IMR-90 (cell line): ENCODE data around the gene C10orf90. TPM values are rescaled to one million over a fixed set of nuclear protein-coding genes. Genes with fewer than 3 reads are reported as not detected.

Experiments
- ATAC-seq: fragments of 200-7000 bp; cut with Tn5 transposase; 2 replicates; pipeline ENCODE4 v1.9.1; 2020; ENCODE audit warnings: low read depth, mild to moderate bottlenecking, moderate library complexity
- BruUV-seq: library from RNA; stranded (reverse); fragments of 400-500 nt; replicated peaks from 2 replicates; lab custom pipeline; 2021; lab: Mats Ljungman, UMichigan
- CTCF ChIA-PET: fragments of 300-600 bp; formaldehyde crosslinking; extraction: SDS; loops from one replicate; lab custom pipeline; 2021; ENCODE audit warnings: antibody characterized with exemption; lab: Yijun Ruan, JAX
- POLR2A ChIA-PET: fragments of 300-600 bp; sonication (Branson Sonifier 250); formaldehyde crosslinking; loops from one replicate; lab custom pipeline; 2022; ENCODE audit warnings: antibody characterized with exemption; ENCODE audit not compliant: unreplicated experiment; lab: Charles Lee
- DNase-seq: peaks from one replicate; pipeline ENCODE4 v3.0.0; 2013
- H2AFZ ChIP-seq: replicated peaks from 2 replicates; pipeline ENCODE3; 2013; ENCODE audit warnings: low read length, mild to moderate bottlenecking; ENCODE audit not compliant: poor library complexity
- H2AK5ac ChIP-seq: 2 replicates; pipeline ENCODE4 v1.6.1; 2013; ENCODE audit warnings: low read depth, low read length, inconsistent platforms
- H2AK9ac ChIP-seq: replicated peaks from 2 replicates; pipeline ENCODE3; 2013; ENCODE audit warnings: mild to moderate bottlenecking, low read depth, low read length, moderate library complexity; ENCODE audit not compliant: poor library complexity
- H2BK120ac ChIP-seq: 2 replicates; pipeline ENCODE4 v1.6.1; 2013; ENCODE audit warnings: low read depth, low read length, inconsistent platforms
- H2BK15ac ChIP-seq: 3 replicates; pipeline ENCODE4 v1.6.1; 2013; ENCODE audit warnings: low read depth, low read length, inconsistent platforms
- H2BK20ac ChIP-seq: 2 replicates; pipeline ENCODE4 v1.6.1; 2013; ENCODE audit warnings: low read depth, mild to moderate bottlenecking, inconsistent platforms, low read length, moderate library complexity
- H2BK5ac ChIP-seq: 2 replicates; pipeline ENCODE4 v1.6.1; 2013; ENCODE audit warnings: mild to moderate bottlenecking, low read depth, low read length, inconsistent platforms; ENCODE audit not compliant: poor library complexity, severe bottlenecking
- H3K14ac ChIP-seq: replicated peaks from 2 replicates; pipeline ENCODE4 v1.6.1; 2013; ENCODE audit warnings: low read depth, low read length, inconsistent platforms
- H3K18ac ChIP-seq: 2 replicates; pipeline ENCODE4 v1.6.1; 2013; ENCODE audit warnings: low read depth, low read length, control low read depth
- H3K23ac ChIP-seq: 2 replicates; pipeline ENCODE4 v1.6.1; 2013; ENCODE audit warnings: low read depth, low read length, inconsistent platforms
- H3K27ac ChIP-seq: 2 replicates; pipeline ENCODE4 v1.5.1; 2013; ENCODE audit warnings: mild to moderate bottlenecking, control low read depth, low read length; ENCODE audit not compliant: insufficient read depth
- H3K27me3 ChIP-seq: 2 replicates; pipeline ENCODE4 v1.6.1; 2013; ENCODE audit warnings: low read length; ENCODE audit not compliant: control insufficient read depth, insufficient read depth
- H3K36me3 ChIP-seq: 2 replicates; pipeline ENCODE4 v1.6.1; 2013; ENCODE audit warnings: low read length, mixed read lengths; ENCODE audit not compliant: control insufficient read depth, insufficient read depth
- H3K4ac ChIP-seq: 2 replicates; pipeline ENCODE4 v1.6.1; 2013; ENCODE audit warnings: low read depth, low read length, inconsistent platforms
- H3K4me1 ChIP-seq: 2 replicates; pipeline ENCODE4 v1.6.1; 2013; ENCODE audit warnings: low read length, mixed read lengths; ENCODE audit not compliant: control insufficient read depth, insufficient read depth
- H3K4me2 ChIP-seq: 2 replicates; pipeline ENCODE4 v1.6.1; 2013; ENCODE audit warnings: low read depth, mild to moderate bottlenecking, control low read depth, low read length, moderate library complexity
- H3K4me3 ChIP-seq: 2 replicates; pipeline ENCODE4 v1.5.1; 2013; ENCODE audit warnings: low read depth, mild to moderate bottlenecking, control low read depth, low read length, moderate library complexity; ENCODE audit not compliant: insufficient read depth
- H3K56ac ChIP-seq: 2 replicates; pipeline ENCODE4 v1.6.1; 2013; ENCODE audit warnings: low read length, inconsistent platforms; ENCODE audit not compliant: insufficient read depth; ENCODE audit errors: extremely low read depth
- H3K79me1 ChIP-seq, 2 experiments: 2 replicates each; pipeline ENCODE4 v1.6.1; 2013; ENCODE audit warnings: low read length in 2 of 2, inconsistent platforms in 1 of 2, low read depth in 1 of 2
- H3K9ac ChIP-seq: 2 replicates; pipeline ENCODE4 v1.6.1; 2013; ENCODE audit warnings: low read depth, low read length, control low read depth
- H3K9me1 ChIP-seq: 2 replicates; pipeline ENCODE4 v1.6.1; 2013; ENCODE audit warnings: low read length, inconsistent platforms; ENCODE audit not compliant: insufficient read depth
- H3K9me3 ChIP-seq: 2 replicates; pipeline ENCODE4 v1.6.1; 2013; ENCODE audit warnings: low read length; ENCODE audit not compliant: control insufficient read depth, insufficient read depth
- H4K20me1 ChIP-seq: 2 replicates; pipeline ENCODE4 v1.6.1; 2013; ENCODE audit warnings: low read length, inconsistent platforms; ENCODE audit not compliant: insufficient read depth
- H4K5ac ChIP-seq: 2 replicates; pipeline ENCODE4 v1.6.1; 2013; ENCODE audit warnings: mild to moderate bottlenecking, low read depth, low read length, control low read depth
- H4K8ac ChIP-seq, 2 experiments: 2 replicates each; pipeline ENCODE4 v1.6.1; 2013; ENCODE audit warnings: low read depth in 2 of 2, low read length in 2 of 2, control low read depth in 1 of 2, inconsistent platforms in 1 of 2
- H4K91ac ChIP-seq: 2 replicates; pipeline ENCODE4 v1.6.1; 2013; ENCODE audit warnings: low read depth, low read length, inconsistent platforms; ENCODE audit not compliant: insufficient read depth
- BHLHE40 ChIP-seq: fragments of 150-350 bp; IDR thresholded peaks from 2 replicates; pipeline ENCODE4 v1.6.1; 2016; ENCODE audit warnings: mild to moderate bottlenecking, low read depth, low read length
- CEBPB ChIP-seq: IDR thresholded peaks from 2 replicates; pipeline ENCODE4 v1.6.1; 2012; ENCODE audit warnings: low read depth, low read length, improper control_type of control experiment
- CHD1 ChIP-seq: IDR thresholded peaks from 2 replicates; pipeline ENCODE4 v1.6.1; 2012; ENCODE audit warnings: low read depth, low read length, improper control_type of control experiment
- CTCF ChIP-seq: conservative IDR thresholded peaks from 2 replicates; pipeline ENCODE4 v1.5.1; 2012; ENCODE audit warnings: mild to moderate bottlenecking, low read depth, low read length, improper control_type of control experiment
- ELK1 ChIP-seq: fragments of 150-350 bp; IDR thresholded peaks from 2 replicates; pipeline ENCODE4 v1.6.1; 2016; ENCODE audit warnings: low read depth, mild to moderate bottlenecking, low read length, moderate library complexity, borderline replicate concordance
- FOS ChIP-seq: fragments of 150-350 bp; IDR thresholded peaks from 2 replicates; pipeline ENCODE4 v1.6.1; 2016; ENCODE audit warnings: low read depth, low read length
- MAFK ChIP-seq: IDR thresholded peaks from 2 replicates; pipeline ENCODE4 v1.6.1; 2012; ENCODE audit warnings: low read depth, low read length, improper control_type of control experiment
- MAZ ChIP-seq: IDR thresholded peaks from 2 replicates; pipeline ENCODE4 v1.6.1; 2012; ENCODE audit warnings: low read depth, mild to moderate bottlenecking, low read length, improper control_type of control experiment, moderate library complexity, borderline replicate concordance
- MXI1 ChIP-seq: IDR thresholded peaks from 2 replicates; pipeline ENCODE4 v1.6.1; 2012; ENCODE audit warnings: low read depth, mild to moderate bottlenecking, low read length, moderate library complexity, borderline replicate concordance
- NFE2L2 ChIP-seq: fragments of 150-350 bp; IDR thresholded peaks from 2 replicates; pipeline ENCODE4 v1.6.1; 2016; ENCODE audit warnings: low read depth, mild to moderate bottlenecking, low read length
- POLR2A ChIP-seq: IDR thresholded peaks from 2 replicates; pipeline ENCODE4 v1.6.1; 2012; ENCODE audit warnings: mild to moderate bottlenecking, low read depth, low read length
- RAD21 ChIP-seq: IDR thresholded peaks from 2 replicates; pipeline ENCODE4 v1.6.1; 2012; ENCODE audit warnings: low read length, improper control_type of control experiment
- RCOR1 ChIP-seq: IDR thresholded peaks from 2 replicates; pipeline ENCODE4 v1.6.1; 2012; ENCODE audit warnings: mild to moderate bottlenecking, low read length, improper control_type of control experiment; ENCODE audit not compliant: insufficient replicate concordance
- RFX5 ChIP-seq: IDR thresholded peaks from 2 replicates; pipeline ENCODE4 v1.8.0; 2012; ENCODE audit warnings: low read depth, mild to moderate bottlenecking, low read length, moderate library complexity
- SMC3 ChIP-seq: fragments of 150-350 bp; IDR thresholded peaks from 2 replicates; pipeline ENCODE4 v1.6.1; 2016; ENCODE audit warnings: low read depth, mild to moderate bottlenecking, antibody characterized with exemption, low read length, moderate library complexity
- USF2 ChIP-seq: fragments of 150-350 bp; IDR thresholded peaks from 2 replicates; pipeline ENCODE4 v1.6.1; 2017; ENCODE audit warnings: mild to moderate bottlenecking, antibody characterized with exemption, low read length, low read depth
- whole genome bisulfite sequencing, 2 experiments: methylation state at CpG; one replicate each; pipeline versions ENCODE4 v1.1.5 to v1.1.7; 2013; ENCODE audit warnings: missing lambda C conversion rate in 2 of 2; ENCODE audit not compliant: insufficient read length in 1 of 2; ENCODE audit errors: extremely low coverage in 2 of 2; 5-methylcytosine and 5-hydroxymethylcytosine counted together
- dilution Hi-C: fragments of 300-500 bp; cut with HindIII; formaldehyde crosslinking; loops from one replicate; pipeline ENCODE4 v1.14.3; 2018; ENCODE audit warnings: low sequenced_read_pairs; ENCODE audit not compliant: unreplicated experiment
- in situ Hi-C: fragments of 300-500 bp; cut with MboI; formaldehyde crosslinking; loops from 3 replicates; pipeline ENCODE4 v1.14.3; 2019; ENCODE audit warnings: low sequenced_read_pairs, inconsistent platforms, mixed read lengths
- intact Hi-C: fragments of 100-400 bp; cut with micrococcal nuclease; formaldehyde crosslinking; loops from 2 replicates; pipeline ENCODE4 v1.10.0; 2022
- polyA plus RNA-seq, 3 experiments: library from polyadenylated mRNA; depleted of rRNA; stranded (reverse); fragments of >200 nt; gene quantifications; 2 replicates each; pipeline ENCODE4 v1.2.3, GENCODE V29; 2012; ENCODE audit warnings: low replicate concordance in 1 of 3
- total RNA-seq: library from RNA; depleted of rRNA; stranded (reverse); fragments of >200 nt; gene quantifications from 2 replicates; pipeline ENCODE4 v1.2.3, GENCODE V29; 2012

The C10orf90 gene
- total and polyA plus RNA-seq, 2 of the 4 experiments (the other 2 are of a cell fraction), result 0.05 to 0.18 TPM

- no peak overlapping the region for H3K9ac ChIP-seq
These were observed 125.9 kb downstream of the C10orf90 start for GRCh38 chr10:126544565-126544964.

More at GRCh38 chr10:126544565-126544964, 125.9 kb downstream of the C10orf90 start:
- no peak overlapping the region for H4K5ac ChIP-seq
- in situ Hi-C loops, result no loop called here
- H2BK5ac ChIP-seq, result no peak overlapping the region
- no peaks in the 10 kb centered on the region for H3K27me3 ChIP-seq
- no peak overlapping the region for H2AK9ac ChIP-seq
- ATAC-seq, result no peak
- H2AK5ac ChIP-seq, result no peak overlapping the region
- no peak overlapping the region for H2BK120ac ChIP-seq
- no peak overlapping the region for H3K27ac ChIP-seq
- no peak overlapping the region for H3K4ac ChIP-seq
- H3K4me3 ChIP-seq, result no peak overlapping the region
- no peak overlapping the region for H4K91ac ChIP-seq
- BruUV-seq, result no TSS peak
- H3K56ac ChIP-seq, result no peak overlapping the region
- WGBS, 2 experiments, result 40% methylated on average over 2 of the region's 3 CpGs; no CpG with 5 or more reads in 1 of the 2 experiments
- no peaks in the 10 kb centered on the region for H3K4me1 ChIP-seq
- intact Hi-C loops, result no loop called here
- no peak overlapping the region for H4K8ac ChIP-seq
- H3K9me3 ChIP-seq, result no peaks in the 10 kb centered on the region
- no peaks in the 10 kb centered on the region for H4K20me1 ChIP-seq
- H3K23ac ChIP-seq, result no peak overlapping the region
- dilution Hi-C loops, result no loop called here
- CTCF ChIA-PET, result no interaction called here
- DNase-seq, result no peak
- no peak overlapping the region for H3K14ac ChIP-seq
- no peaks in the 10 kb centered on the region for H3K36me3 ChIP-seq
- H3K79me1 ChIP-seq, result no peaks in the 10 kb centered on the region
- POLR2A ChIA-PET, result no interaction called here
- H2BK20ac ChIP-seq, result no peak overlapping the region
- H3K18ac ChIP-seq, result no peak overlapping the region
- H3K9me1 ChIP-seq, result no peaks in the 10 kb centered on the region
- no peak overlapping the region for H3K4me2 ChIP-seq
- no peak overlapping the region for H2BK15ac ChIP-seq
- TF ChIP-seq MAZ (no peak), SMC3 (no peak), FOS (no peak), MAFK (no peak), POLR2A (no peak), RFX5 (no peak), CTCF (no peak), CEBPB (no peak), BHLHE40 (no peak), CHD1 (no peak), ELK1 (no peak), MXI1 (no peak), NFE2L2 (no peak), RCOR1 (no peak), USF2 (no peak), RAD21 (no peak)
- no peak overlapping the region for H2AFZ ChIP-seq
